VCaP (cell line): ENCODE data around the gene TBL2.
"Not testable (repeated sequence)": the region's sequence is repeated elsewhere in the genome, so short reads cannot be mapped to it uniquely, and the experiment has no call there.

ENCODE experiments used
- H3K27ac ChIP-seq: fragments of 450-650 bp; 2 replicates; pipeline ENCODE4 v1.5.1; 2017
- TF ChIP-seq, protein P1 (sequence below): fragments of 450-650 bp; conservative IDR thresholded peaks from 2 replicates; pipeline ENCODE4 v1.5.1; 2017; ENCODE audit warnings: mild to moderate bottlenecking, moderate library complexity

The TBL2 gene

DNA sequence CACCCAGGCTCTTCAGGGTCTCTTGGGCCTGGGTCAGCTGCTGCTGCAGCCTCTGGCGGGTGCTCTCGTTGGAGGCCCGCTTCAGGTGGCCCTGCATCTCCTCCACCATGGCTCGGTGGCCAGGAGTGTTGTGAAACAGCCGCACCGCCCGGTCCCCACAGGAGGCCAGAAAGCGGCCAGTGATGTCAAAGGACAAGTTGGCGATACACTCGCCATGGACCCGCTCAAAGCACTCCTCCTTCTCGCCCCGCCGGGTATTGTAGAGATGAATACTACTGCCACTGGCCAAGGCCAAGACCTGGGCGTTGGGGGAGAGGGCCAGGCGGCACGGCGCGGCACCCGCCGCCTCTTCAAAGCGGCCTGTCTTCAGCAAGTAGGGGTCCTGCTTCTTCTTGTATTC lies 7.9 kb downstream of the TBL2 start:
- no peak overlapping the region for H3K27ac ChIP-seq
- TF ChIP-seq, protein P1, sequence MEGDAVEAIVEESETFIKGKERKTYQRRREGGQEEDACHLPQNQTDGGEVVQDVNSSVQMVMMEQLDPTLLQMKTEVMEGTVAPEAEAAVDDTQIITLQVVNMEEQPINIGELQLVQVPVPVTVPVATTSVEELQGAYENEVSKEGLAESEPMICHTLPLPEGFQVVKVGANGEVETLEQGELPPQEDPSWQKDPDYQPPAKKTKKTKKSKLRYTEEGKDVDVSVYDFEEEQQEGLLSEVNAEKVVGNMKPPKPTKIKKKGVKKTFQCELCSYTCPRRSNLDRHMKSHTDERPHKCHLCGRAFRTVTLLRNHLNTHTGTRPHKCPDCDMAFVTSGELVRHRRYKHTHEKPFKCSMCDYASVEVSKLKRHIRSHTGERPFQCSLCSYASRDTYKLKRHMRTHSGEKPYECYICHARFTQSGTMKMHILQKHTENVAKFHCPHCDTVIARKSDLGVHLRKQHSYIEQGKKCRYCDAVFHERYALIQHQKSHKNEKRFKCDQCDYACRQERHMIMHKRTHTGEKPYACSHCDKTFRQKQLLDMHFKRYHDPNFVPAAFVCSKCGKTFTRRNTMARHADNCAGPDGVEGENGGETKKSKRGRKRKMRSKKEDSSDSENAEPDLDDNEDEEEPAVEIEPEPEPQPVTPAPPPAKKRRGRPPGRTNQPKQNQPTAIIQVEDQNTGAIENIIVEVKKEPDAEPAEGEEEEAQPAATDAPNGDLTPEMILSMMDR, result no peak

DNA sequence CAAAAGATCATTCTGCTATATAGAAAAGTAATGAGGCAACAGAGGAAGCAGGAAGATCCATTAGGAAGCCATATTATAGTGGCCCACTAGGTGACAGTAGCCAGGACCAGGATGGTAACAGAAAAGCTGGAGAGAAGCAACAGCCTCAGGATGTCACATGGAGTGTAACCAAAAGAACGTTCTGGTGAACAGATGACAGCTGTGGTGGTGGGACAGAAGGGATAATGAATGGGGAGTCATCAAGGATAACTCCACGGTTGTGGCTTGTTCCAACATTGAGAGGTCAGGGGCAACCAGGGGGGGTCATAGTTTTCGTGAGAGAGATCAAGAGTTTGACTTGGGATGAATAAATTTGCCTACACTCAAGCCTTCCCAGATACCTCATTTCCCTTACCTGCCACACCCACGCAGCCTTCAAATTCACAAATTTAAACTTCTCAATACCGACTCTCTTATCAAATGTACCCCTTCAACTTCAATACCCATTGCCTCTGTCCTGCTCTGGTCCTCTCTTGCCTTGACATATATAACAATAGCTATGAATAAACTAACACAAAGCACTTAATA lies 9.3 kb downstream of the TBL2 start:
- TF ChIP-seq, protein P1, result no peak
- no peak overlapping the region for H3K27ac ChIP-seq

DNA sequence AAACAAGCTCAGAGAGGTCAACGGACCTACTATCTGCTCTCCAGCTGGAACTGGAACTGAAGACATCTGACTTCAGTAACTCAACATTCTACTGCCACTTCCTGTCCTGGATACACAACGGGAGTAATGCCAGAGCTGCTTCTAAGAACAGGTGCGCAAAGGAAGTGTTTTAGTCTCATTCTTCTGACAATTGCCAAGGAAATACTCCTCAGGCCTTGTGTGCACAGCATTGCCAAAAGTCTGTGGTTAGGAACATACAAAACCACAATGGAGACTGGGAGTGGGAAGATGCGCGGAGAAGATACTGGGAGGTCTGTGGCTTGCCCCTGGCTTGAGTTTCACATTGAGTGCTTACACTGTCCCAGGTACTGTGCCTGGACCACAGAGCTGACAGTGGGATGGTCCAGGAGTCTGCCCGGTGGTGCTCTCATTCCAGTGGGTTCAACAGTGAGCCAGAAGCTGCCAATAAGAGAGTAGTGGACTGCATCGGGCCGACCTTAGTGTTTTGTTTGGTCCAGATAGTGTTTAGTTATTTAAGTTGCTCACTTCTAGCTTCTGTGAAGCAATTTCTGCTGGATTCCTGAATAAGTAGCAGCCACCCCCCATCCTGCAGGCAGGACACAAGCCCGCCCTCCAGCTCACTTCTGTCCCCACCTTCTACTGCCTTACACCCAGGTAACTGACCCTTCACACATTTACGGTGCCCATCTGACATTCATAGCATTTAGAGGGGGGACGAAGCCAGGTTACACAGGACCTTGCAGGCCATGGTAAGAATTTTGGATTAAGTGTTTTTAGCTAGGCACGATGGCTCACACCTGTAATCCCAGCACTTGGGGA lies 10.3 kb downstream of the TBL2 start:
- H3K27ac ChIP-seq, result peak overlapping the region; percentile 44
- TF ChIP-seq, protein P1, result no peak

DNA sequence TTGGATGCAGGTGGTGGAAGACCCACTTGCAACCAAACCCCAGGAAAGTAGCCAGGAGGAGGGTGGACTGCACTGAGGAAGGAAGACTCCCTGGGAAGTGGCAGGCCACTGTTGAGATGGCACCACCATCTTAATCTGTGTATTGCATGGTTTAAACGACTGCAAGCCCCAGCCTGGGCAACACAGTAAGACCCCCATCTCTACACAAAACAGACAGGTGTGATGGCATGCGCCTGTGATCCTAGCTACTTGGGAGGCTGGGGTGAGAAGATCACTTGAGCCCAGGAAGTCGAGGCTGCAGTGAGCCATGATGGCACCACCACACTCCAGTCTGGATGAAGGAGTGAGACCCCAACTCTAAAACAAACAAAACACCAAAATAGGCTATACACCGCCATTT lies 11.2 kb downstream of the TBL2 start:
- TF ChIP-seq, protein P1, result no peak
- H3K27ac ChIP-seq, result peak overlapping the region; percentile 44; the same call in 1 of the 2 replicates

- not testable (repeated sequence) for H3K27ac ChIP-seq
These were observed 11.9 kb downstream of the TBL2 start for GRCh38 chr7:73566431-73566830.

- TF ChIP-seq, protein P1, result no peak
- no peak overlapping the region for H3K27ac ChIP-seq
These were observed 12.6 kb downstream of the TBL2 start for GRCh38 chr7:73565675-73566340.

- no peak overlapping the region for H3K27ac ChIP-seq
- TF ChIP-seq, protein P1, result no peak
These were observed 18.1 kb downstream of the TBL2 start for GRCh38 chr7:73560109-73560835.
